Esophagus squamous epithelium (tissue), 5 donors: ENCODE results near the gene ZNF787. TPM values are rescaled to one million over a fixed set of nuclear protein-coding genes. Genes with fewer than 3 reads are reported as not detected.

Experiments
- DNase-seq: peaks from one replicate; lab custom pipeline; 2025; lab: John Stamatoyannopoulos, UW
- H3K27ac ChIP-seq, 4 donors: fragments of 200-600 bp; sonication (generic); one replicate each; pipeline ENCODE4 v1.5.1; 2016 to 2019; ENCODE audit warnings: mild to moderate bottlenecking in 1 of 4
- H3K27me3 ChIP-seq, 4 donors: fragments of 200-600 bp; sonication (generic); 1 replicate in 3 of 4; 2 replicates in 1 of 4; pipeline versions ENCODE4 v1.5.1 to v1.6.0; 2017 to 2021; ENCODE audit warnings: antibody characterized with exemption in 1 of 4
- H3K36me3 ChIP-seq, 3 donors: fragments of 200-600 bp; sonication (generic); one replicate each; pipeline ENCODE4 v1.5.1; 2016 to 2019
- H3K4me1 ChIP-seq, 3 donors: fragments of 200-600 bp; sonication (generic); one replicate each; pipeline ENCODE4 v1.5.1; 2017 to 2019
- H3K4me3 ChIP-seq, 4 donors: fragments of 200-600 bp; sonication (generic); 1 replicate in 3 of 4; 2 replicates in 1 of 4; pipeline ENCODE4 v1.5.1; 2016 to 2019; ENCODE audit warnings: mild to moderate bottlenecking in 2 of 4, moderate library complexity in 1 of 4
- H3K9me3 ChIP-seq, 3 donors: fragments of 200-600 bp; sonication (generic); one replicate each; pipeline ENCODE4 v1.5.1; 2016 to 2019
- CTCF ChIP-seq, 6 experiments: fragments of 450-650 bp in 4 of 6; fragments of 200-600 bp in 2 of 6; sonication (generic) in 2 of 6; IDR thresholded peaks; one replicate each; pipeline ENCODE4 v1.5.1; 2016 to 2019; ENCODE audit warnings: antibody characterized with exemption in 6 of 6, mild to moderate bottlenecking in 4 of 6, moderate library complexity in 4 of 6
- POLR2A ChIP-seq, 4 donors: fragments of 450-650 bp; IDR thresholded peaks; one replicate each; pipeline ENCODE4 v1.6.1; 2017; ENCODE audit warnings: antibody characterized with exemption in 4 of 4, mild to moderate bottlenecking in 4 of 4, moderate library complexity in 3 of 4
- WGBS, 2 donors: methylation state at CpG; one replicate each; pipeline ENCODE4 v1.1.5; 2018; 5-methylcytosine and 5-hydroxymethylcytosine counted together
- intact Hi-C: fragments of 100-400 bp; cut with DNase I; formaldehyde crosslinking; loops from one replicate; pipeline ENCODE4 v1.15.0; 2022
- total RNA-seq, 4 donors: library from RNA; depleted of rRNA; stranded (reverse); fragments of >200 nt; gene quantifications; one replicate each; pipeline ENCODE4 v1.1.0, GENCODE V29; 2016
- donor health status: DM: yes; HTN: yes; CAD: no.

Gene ZNF787
- total RNA-seq, 4 donors from 2014 or later, result 9.9 to 21.3 (median 13.1) TPM

GRCh38 chr19:56145698-56146097, 24.6 kb upstream of the ZNF787 start:
- Histone ChIP-seq H3K36me3 (peaks cover 4 to 40% (median 5%) of the 10 kb centered on the region in 3 donors), H3K9me3 (no peaks in the 10 kb centered on the region), H3K27me3 (no peaks in the 10 kb centered on the region), H3K27ac (peak overlapping the region in 1 of 4 donors; percentile 17), H3K4me3 (no peak overlapping the region), H3K4me1 (peaks cover 6 to 28% (median 7%) of the 10 kb centered on the region in 3 donors)
- TF ChIP-seq CTCF (IDR thresholded peaks at IDR 0.05) (no peak), POLR2A (IDR thresholded peaks at IDR 0.05) (no peak)
- intact Hi-C loops, result no loop called here
- WGBS, 2 donors, result 90 to 98% methylated on average over 6 to 8 of the region's 10 CpGs
- DNase-seq, result no peak

GRCh38 chr19:56144831-56145230, 23.7 kb upstream of the ZNF787 start:
- TF ChIP-seq POLR2A (IDR thresholded peaks at IDR 0.05), result no peak
- no peak for TF ChIP-seq CTCF (IDR thresholded peaks at IDR 0.05)
- no peak overlapping the region for H3K27ac ChIP-seq
- no peak for DNase-seq
- 82 to 83% methylated on average over 5 to 10 of the region's 12 CpGs for WGBS, 2 donors
- H3K4me3 ChIP-seq, result no peak overlapping the region
- H3K4me1 ChIP-seq, result peaks cover 10 to 34% (median 11%) of the 10 kb centered on the region in 3 donors
- intact Hi-C loops, result no loop called here
- no peaks in the 10 kb centered on the region for H3K9me3 ChIP-seq
- peaks cover 4 to 39% (median 5%) of the 10 kb centered on the region in 3 donors for H3K36me3 ChIP-seq
- no peaks in the 10 kb centered on the region for H3K27me3 ChIP-seq

GRCh38 chr19:56144376-56144775, 23.3 kb upstream of the ZNF787 start:
- WGBS, 2 donors, result 56 to 73% methylated on average over 6 of the region's 6 CpGs
- no peak overlapping the region for H3K27ac ChIP-seq
- H3K4me1 ChIP-seq, result peaks cover 12 to 36% (median 12%) of the 10 kb centered on the region in 3 donors
- no peak for DNase-seq
- no peaks in the 10 kb centered on the region for H3K27me3 ChIP-seq
- H3K4me3 ChIP-seq, result no peak overlapping the region
- H3K9me3 ChIP-seq, result no peaks in the 10 kb centered on the region
- intact Hi-C loops, result no loop called here
- H3K36me3 ChIP-seq, result peaks cover 4 to 34% (median 5%) of the 10 kb centered on the region in 3 donors
- TF ChIP-seq POLR2A (IDR thresholded peaks at IDR 0.05) (no peak), CTCF (IDR thresholded peaks at IDR 0.05) (no peak)

- TF ChIP-seq CTCF (IDR thresholded peaks at IDR 0.05) (no peak), POLR2A (IDR thresholded peaks at IDR 0.05) (no peak)
- intact Hi-C loops, result no loop called here
- peak overlapping the region in 3 of 4 donors; percentile 90 to 93 (median 90) for H3K27ac ChIP-seq
- H3K4me3 ChIP-seq, result no peak overlapping the region
- DNase-seq, result no peak
- H3K9me3 ChIP-seq, result no peaks in the 10 kb centered on the region
- 53% methylated on average over 3 of the region's 4 CpGs; no CpG with 5 or more reads in 1 of the 2 donors for WGBS, 2 donors
- H3K36me3 ChIP-seq, result peaks cover 0 to 22% (median under 1%) of the 10 kb centered on the region in 3 donors
- H3K27me3 ChIP-seq, result no peaks in the 10 kb centered on the region
- peaks cover 13 to 49% (median 19%) of the 10 kb centered on the region in 3 donors for H3K4me1 ChIP-seq
Observed at GRCh38 chr19:56142897-56143434, 21.9 kb upstream of the ZNF787 start.

GRCh38 chr19:56142087-56142787, 21.1 kb upstream of the ZNF787 start:
- TF ChIP-seq CTCF (IDR thresholded peaks at IDR 0.05) (no peak), POLR2A (IDR thresholded peaks at IDR 0.05) (no peak)
- DNase-seq, result no peak
- no peaks in the 10 kb centered on the region for H3K27me3 ChIP-seq
- peaks cover 16 to 56% (median 26%) of the 10 kb centered on the region in 3 donors for H3K4me1 ChIP-seq
- intact Hi-C loops, result no loop called here
- 35 to 49% methylated on average over 10 to 15 of the region's 17 CpGs for WGBS, 2 donors
- peak overlapping the region in 3 of 4 donors; percentile 90 to 93 (median 90) for H3K27ac ChIP-seq
- H3K36me3 ChIP-seq, result peaks cover 0 to 15% (median 0%) of the 10 kb centered on the region in 3 donors
- H3K9me3 ChIP-seq, result no peaks in the 10 kb centered on the region
- peak overlapping the region in 3 of 4 donors; percentile 64 to 73 (median 65) for H3K4me3 ChIP-seq
